ENCODE data around the gene TIGD2.
"Not testable (repeated sequence)": the region's sequence is repeated elsewhere in the genome, so short reads cannot be mapped to it uniquely, and the experiment has no call there.

Gene TIGD2

GRCh38 chr4:89137695-89138094, 26.4 kb downstream of the TIGD2 start:
- in situ Hi-C loops (cut with MboI; ENCODE audit: low pct_unique_long_range_greater_than_20kb, low sequenced_read_pairs, unreplicated experiment), result no loop called here
- no peak for DNase-seq (ENCODE audit: low spot score)
- no peak for TF ChIP-seq CTCF (IDR thresholded peaks at IDR 0.05; ENCODE audit: extremely low read depth, insufficient read depth, missing control alignments)

- no peak for DNase-seq (ENCODE audit: low spot score)
- TF ChIP-seq CTCF (IDR thresholded peaks at IDR 0.05; ENCODE audit: extremely low read depth, insufficient read depth, missing control alignments), result no peak
- in situ Hi-C loops (cut with MboI; ENCODE audit: low pct_unique_long_range_greater_than_20kb, low sequenced_read_pairs, unreplicated experiment), result no loop called here
Observed at GRCh38 chr4:89140168-89140759, 28.9 kb downstream of the TIGD2 start.

GRCh38 chr4:89142691-89143669, 31.6 kb downstream of the TIGD2 start:
- no peak for TF ChIP-seq CTCF (IDR thresholded peaks at IDR 0.05; ENCODE audit: extremely low read depth, insufficient read depth, missing control alignments)
- in situ Hi-C loops (cut with MboI; ENCODE audit: low pct_unique_long_range_greater_than_20kb, low sequenced_read_pairs, unreplicated experiment), result no loop called here
- DNase-seq (ENCODE audit: low spot score), result peak; percentile 31

- DNase-seq (ENCODE audit: low spot score); in situ Hi-C loops (cut with MboI; ENCODE audit: low pct_unique_long_range_greater_than_20kb, low sequenced_read_pairs, unreplicated experiment): not testable (repeated sequence)
Observed at GRCh38 chr4:89144652-89145051, 33.3 kb downstream of the TIGD2 start.

- no peak for TF ChIP-seq CTCF (IDR thresholded peaks at IDR 0.05; ENCODE audit: extremely low read depth, insufficient read depth, missing control alignments)
- no peak for DNase-seq (ENCODE audit: low spot score)
- in situ Hi-C loops (cut with MboI; ENCODE audit: low pct_unique_long_range_greater_than_20kb, low sequenced_read_pairs, unreplicated experiment), result no loop called here
Observed at GRCh38 chr4:89146196-89146595, 34.9 kb downstream of the TIGD2 start.

GRCh38 chr4:89152972-89153371, 41.6 kb downstream of the TIGD2 start:
- in situ Hi-C loops (cut with MboI; ENCODE audit: low pct_unique_long_range_greater_than_20kb, low sequenced_read_pairs, unreplicated experiment), result no loop called here
- no peak for DNase-seq (ENCODE audit: low spot score)
- no peak for TF ChIP-seq CTCF (IDR thresholded peaks at IDR 0.05; ENCODE audit: extremely low read depth, insufficient read depth, missing control alignments)
